Gastroesophageal sphincter (tissue), 3 donors: Measurements from ENCODE around the gene SMCR8.

Source experiments
- CTCF ChIP-seq, 4 experiments: fragments of 200-600 bp in 2 of 4; fragments of 450-650 bp in 2 of 4; sonication (generic) in 1 of 4; IDR thresholded peaks; one replicate each; pipeline ENCODE4 v1.5.1; 2017 to 2019; ENCODE audit warnings: antibody characterized with exemption in 4 of 4, mild to moderate bottlenecking in 2 of 4, moderate library complexity in 2 of 4
- EP300 ChIP-seq: sonication (generic); formaldehyde crosslinking; IDR thresholded peaks from one replicate; pipeline ENCODE4 v1.6.1; 2017; ENCODE audit warnings: antibody characterized with exemption, mild to moderate bottlenecking
- POLR2A ChIP-seq, 2 donors: fragments of 450-650 bp; IDR thresholded peaks; one replicate each; pipeline ENCODE4 v1.6.1; 2017; ENCODE audit warnings: antibody characterized with exemption in 2 of 2, mild to moderate bottlenecking in 2 of 2, moderate library complexity in 1 of 2
- POLR2AphosphoS5 ChIP-seq: sonication (generic); formaldehyde crosslinking; IDR thresholded peaks from one replicate; pipeline ENCODE4 v1.6.1; 2017; ENCODE audit warnings: antibody characterized with exemption

- TF ChIP-seq CTCF (IDR thresholded peaks at IDR 0.05) (no peak), POLR2A (IDR thresholded peaks at IDR 0.05) (no peak), POLR2AphosphoS5 (no peak), EP300 (no peak)
Measured at GRCh38 chr17:18270046-18270931, 44.8 kb upstream of the SMCR8 start.
